Mesodermal cell (in vitro differentiated cells): ENCODE data around the gene CRIM1.

Experiments
- H3K27ac ChIP-seq: 2 replicates; pipeline ENCODE4 v1.7.0; 2013; ENCODE audit warnings: mild to moderate bottlenecking, low read depth, low read length, moderate library complexity; ENCODE audit not compliant: severe bottlenecking
- H3K36me3 ChIP-seq: 2 replicates; pipeline ENCODE4 v1.7.1; 2013; ENCODE audit warnings: mild to moderate bottlenecking, low read length, moderate library complexity; ENCODE audit not compliant: control insufficient read depth, insufficient read depth
- H3K4me1 ChIP-seq: one replicate; pipeline ENCODE4 v1.7.1; 2013; ENCODE audit warnings: mild to moderate bottlenecking, low read length; ENCODE audit not compliant: insufficient read depth, control insufficient read depth, poor library complexity, severe bottlenecking
- H3K4me3 ChIP-seq: 2 replicates; pipeline ENCODE4 v1.7.0; 2013; ENCODE audit warnings: low read length, control low read depth, mild to moderate bottlenecking; ENCODE audit not compliant: insufficient read depth, poor library complexity, severe bottlenecking; ENCODE audit errors: extremely low read depth
- H3K9me3 ChIP-seq: 2 replicates; pipeline ENCODE4 v1.7.1; 2013; ENCODE audit warnings: mild to moderate bottlenecking, low read length, moderate library complexity; ENCODE audit not compliant: control insufficient read depth
- WGBS, 2 experiments: methylation state at CpG; one replicate each; pipeline ENCODE4 v1.1.5; 2013; ENCODE audit warnings: missing lambda C conversion rate in 2 of 2; ENCODE audit not compliant: insufficient coverage in 2 of 2; 5-methylcytosine and 5-hydroxymethylcytosine counted together

Gene CRIM1

DNA sequence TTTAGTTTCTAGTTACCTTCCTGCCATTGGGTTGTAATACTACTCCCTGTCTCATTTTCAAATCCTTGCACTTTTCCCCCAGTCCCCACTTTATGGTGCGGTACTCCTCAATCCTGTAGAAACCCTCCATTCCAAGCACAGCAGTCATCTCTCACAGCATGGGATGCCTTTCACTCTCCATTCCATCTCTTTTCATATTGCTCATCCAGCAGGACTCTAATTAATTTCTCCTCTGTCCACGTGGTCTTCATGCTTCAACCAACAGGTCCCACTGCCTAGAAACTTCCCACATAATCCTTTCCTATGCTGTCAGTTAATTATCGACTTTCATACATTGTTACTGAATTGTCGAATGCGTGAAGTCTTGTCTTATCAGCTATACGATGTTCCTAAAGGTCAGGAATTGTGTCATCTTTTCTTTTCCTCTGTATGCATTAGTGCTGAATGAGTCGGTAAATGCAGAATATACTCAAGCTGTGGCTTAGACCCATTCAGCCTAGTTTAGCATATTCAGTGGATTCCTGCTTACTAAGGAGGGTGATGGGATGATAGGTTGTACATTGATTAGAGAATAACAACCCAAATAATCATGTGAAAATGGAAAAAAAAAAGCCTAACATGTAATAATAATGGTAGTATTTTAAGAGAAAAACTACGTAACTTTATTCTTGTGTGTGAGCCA lies 89.7 kb downstream of the CRIM1 start:
- WGBS, 2 experiments: 82 to 92% methylated on average over 4 to 6 of the region's 8 CpGs

DNA sequence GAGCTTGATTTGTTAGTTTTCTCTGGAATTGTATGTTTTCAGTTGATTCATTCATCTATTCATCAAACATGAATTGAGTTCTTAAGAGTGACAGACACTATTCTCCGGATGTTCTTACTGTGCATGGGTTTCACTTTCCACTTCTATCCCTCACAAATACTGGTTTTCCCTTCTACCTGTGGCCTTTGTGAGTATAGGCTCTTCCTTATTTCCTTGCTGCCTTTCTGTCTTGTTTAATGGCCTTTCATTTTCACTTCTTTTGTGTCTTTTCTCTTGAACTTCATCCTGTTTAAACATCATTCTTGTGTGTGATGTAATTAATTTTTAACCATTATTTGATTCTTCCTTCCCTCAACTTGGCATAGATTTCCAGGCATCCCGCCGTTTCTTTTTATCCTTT lies 90.7 kb downstream of the CRIM1 start:
- Histone ChIP-seq H3K36me3 (peaks cover 83% of the 10 kb centered on the region), H3K4me1 (peaks cover 27% of the 10 kb centered on the region), H3K4me3 (no peak overlapping the region), H3K9me3 (no peaks in the 10 kb centered on the region), H3K27ac (no peak overlapping the region)
- WGBS, 2 experiments: 83 to 100% methylated on average over 1 of the region's 3 CpGs

More for the DNA sequence above, 89.7 kb downstream of the CRIM1 start:
- Histone ChIP-seq H3K27ac (no peak overlapping the region), H3K36me3 (peaks cover 91% of the 10 kb centered on the region), H3K4me1 (peaks cover 18% of the 10 kb centered on the region), H3K4me3 (no peak overlapping the region), H3K9me3 (no peaks in the 10 kb centered on the region)

DNA sequence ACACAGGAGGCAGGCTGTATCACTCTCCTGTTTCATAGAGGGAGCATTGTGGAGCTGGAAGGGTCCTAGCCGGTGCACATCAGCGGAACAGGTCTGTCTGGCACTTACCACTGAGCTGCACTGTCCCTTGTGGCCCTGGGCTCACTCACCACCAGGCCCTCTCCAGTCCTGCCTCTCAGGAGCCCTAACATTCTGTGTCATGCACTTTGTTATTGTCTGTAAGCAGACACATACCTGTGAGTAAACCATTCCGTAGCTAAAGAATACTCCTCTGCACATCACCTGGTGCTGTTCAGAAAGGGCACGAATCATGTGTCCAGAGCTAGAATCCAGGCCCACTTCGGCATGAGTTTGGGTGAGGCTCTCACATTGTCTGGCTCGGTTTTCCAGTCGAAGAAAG lies 93.6 kb downstream of the CRIM1 start:
- peaks cover 71% of the 10 kb centered on the region for H3K36me3 ChIP-seq
- H3K9me3 ChIP-seq: no peaks in the 10 kb centered on the region
- H3K4me1 ChIP-seq: peaks cover 57% of the 10 kb centered on the region
- WGBS, 2 experiments: 100% methylated on average over 4 of the region's 7 CpGs
- peak overlapping the region; percentile 80 for H3K27ac ChIP-seq
- H3K4me3 ChIP-seq: no peak overlapping the region

GRCh38 chr2:36449943-36450392 lies 94.4 kb downstream of the CRIM1 start:
- 90 to 100% methylated on average over 1 to 4 of the region's 6 CpGs for WGBS, 2 experiments
- H3K4me3 ChIP-seq: no peak overlapping the region
- H3K27ac ChIP-seq: peak overlapping the region; percentile 80
- no peaks in the 10 kb centered on the region for H3K9me3 ChIP-seq
- peaks cover 69% of the 10 kb centered on the region for H3K36me3 ChIP-seq
- H3K4me1 ChIP-seq: peaks cover 64% of the 10 kb centered on the region

DNA sequence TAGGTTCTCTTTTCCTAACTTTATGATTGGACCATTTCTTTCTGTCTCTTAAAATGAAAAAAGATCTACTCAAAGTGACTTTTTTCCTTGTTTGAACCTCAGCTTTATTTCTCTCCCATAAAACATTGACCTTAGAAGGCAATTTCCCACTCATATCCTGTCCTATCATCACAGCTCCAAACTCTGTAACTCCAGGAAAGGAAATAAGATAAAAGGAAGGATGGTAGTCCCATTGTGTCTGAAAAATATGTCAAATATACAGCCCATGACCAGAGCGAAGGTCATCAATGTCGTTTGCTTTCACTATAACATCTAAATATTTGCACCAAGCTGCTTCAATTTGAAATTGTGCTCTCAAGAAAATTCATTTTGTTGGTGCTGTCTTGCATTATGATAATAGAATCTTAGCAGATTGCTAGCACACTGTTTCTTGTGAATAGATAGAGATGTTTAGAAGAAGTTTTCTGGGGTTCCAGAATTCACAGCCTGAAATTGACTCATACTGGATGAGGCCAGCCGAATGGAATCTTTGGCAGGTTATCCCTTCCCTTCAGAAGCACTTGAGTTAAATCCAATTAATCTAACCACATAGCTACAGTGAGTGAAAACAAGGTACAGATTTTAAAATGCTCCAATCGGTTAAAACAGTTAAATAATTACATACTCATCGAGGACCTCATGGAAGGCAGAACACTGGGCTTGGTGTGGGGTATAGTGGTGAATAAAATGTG lies 95.1 kb downstream of the CRIM1 start:
- Histone ChIP-seq H3K4me1 (peaks cover 71% of the 10 kb centered on the region), H3K4me3 (no peak overlapping the region), H3K9me3 (no peaks in the 10 kb centered on the region), H3K27ac (peak overlapping the region; percentile 80), H3K36me3 (peaks cover 66% of the 10 kb centered on the region)
- 93% methylated on average over 3 of the region's 5 CpGs; no CpG with 5 or more reads in 1 of the 2 experiments for WGBS, 2 experiments

GRCh38 chr2:36451512-36451911 lies 95.9 kb downstream of the CRIM1 start:
- Histone ChIP-seq H3K36me3 (peaks cover 63% of the 10 kb centered on the region), H3K9me3 (no peaks in the 10 kb centered on the region), H3K27ac (peak overlapping the region; percentile 80), H3K4me1 (peaks cover 80% of the 10 kb centered on the region), H3K4me3 (no peak overlapping the region)
- 88 to 100% methylated on average over 1 to 3 of the region's 5 CpGs for WGBS, 2 experiments

- peaks cover 60% of the 10 kb centered on the region for H3K36me3 ChIP-seq
- H3K4me1 ChIP-seq: peaks cover 85% of the 10 kb centered on the region
- WGBS, 2 experiments: 87% methylated on average over 2 of the region's 3 CpGs; no CpG with 5 or more reads in 1 of the 2 experiments
- H3K9me3 ChIP-seq: no peaks in the 10 kb centered on the region
- no peak overlapping the region for H3K4me3 ChIP-seq
- no peak overlapping the region for H3K27ac ChIP-seq
Observed at GRCh38 chr2:36452260-36452659, 96.7 kb downstream of the CRIM1 start.

GRCh38 chr2:36453652-36454051 lies 98.1 kb downstream of the CRIM1 start:
- Histone ChIP-seq H3K9me3 (no peaks in the 10 kb centered on the region), H3K4me3 (no peak overlapping the region), H3K27ac (peak overlapping the region; percentile 24), H3K36me3 (peaks cover 50% of the 10 kb centered on the region), H3K4me1 (peaks cover 98% of the 10 kb centered on the region)
- 76 to 92% methylated on average over 2 of the region's 3 CpGs for WGBS, 2 experiments

DNA sequence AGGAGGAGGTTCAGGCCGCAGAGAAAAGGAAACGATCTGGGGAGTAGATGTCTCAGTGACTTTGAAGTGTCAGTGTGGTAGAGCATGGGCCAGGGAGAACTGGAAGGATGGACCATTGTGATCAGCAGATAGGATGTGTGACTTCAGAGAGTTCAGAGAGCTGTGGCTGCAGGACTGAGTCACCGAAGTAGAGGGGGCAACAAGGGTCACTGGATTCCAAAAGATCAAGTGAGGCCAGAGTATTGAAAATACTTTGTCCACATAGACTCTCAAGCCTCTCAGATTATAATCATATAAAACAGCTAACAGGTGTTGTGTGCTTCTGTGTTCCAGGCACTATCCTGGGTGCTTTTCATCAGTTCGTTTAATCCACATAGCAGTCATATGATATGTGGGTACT lies 99.4 kb downstream of the CRIM1 start:
- H3K27ac ChIP-seq: peak overlapping the region; percentile 33
- H3K36me3 ChIP-seq: peaks cover 46% of the 10 kb centered on the region
- H3K4me3 ChIP-seq: no peak overlapping the region
- 84 to 87% methylated on average over 3 of the region's 4 CpGs for WGBS, 2 experiments
- H3K4me1 ChIP-seq: peaks cover 96% of the 10 kb centered on the region
- no peaks in the 10 kb centered on the region for H3K9me3 ChIP-seq

DNA sequence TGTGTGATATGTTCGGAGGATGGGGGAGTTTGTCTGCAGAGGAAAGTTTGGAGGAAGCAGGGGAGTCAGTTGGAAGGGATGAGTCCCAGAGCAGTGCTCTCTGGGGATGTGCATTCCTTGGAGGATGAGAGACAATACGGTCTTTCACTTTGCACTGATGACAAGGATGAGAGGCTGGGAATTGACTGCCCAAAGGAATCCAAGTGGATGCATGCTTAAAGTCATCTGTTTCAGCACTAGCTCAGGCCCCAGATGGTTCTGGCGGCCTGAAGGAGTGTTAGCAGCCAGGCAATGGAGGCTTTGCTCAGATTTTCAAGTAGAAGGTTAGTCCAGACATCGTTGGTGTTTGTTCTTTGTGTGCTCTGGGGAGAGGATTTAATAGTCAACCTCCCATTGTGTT lies 100.2 kb downstream of the CRIM1 start:
- 93 to 96% methylated on average over 2 of the region's 4 CpGs for WGBS, 2 experiments

More for the DNA sequence above, 100.2 kb downstream of the CRIM1 start:
- H3K4me3 ChIP-seq: no peak overlapping the region
- peak overlapping the region; percentile 18 for H3K27ac ChIP-seq
- no peaks in the 10 kb centered on the region for H3K9me3 ChIP-seq
- H3K4me1 ChIP-seq: peaks cover 96% of the 10 kb centered on the region
- peaks cover 41% of the 10 kb centered on the region for H3K36me3 ChIP-seq
